HG03378 (cell line): ENCODE measurements around the gene RBPJL.

Experiments
- ATAC-seq: cut with Tn5 transposase; IDR thresholded peaks from one replicate; pipeline ENCODE4 v1.9.1; 2021; ENCODE audit warnings: mild to moderate bottlenecking, moderate library complexity; ENCODE audit not compliant: unreplicated experiment

RBPJL gene

GRCh38 chr20:45292343-45292742 lies 14.3 kb upstream of the RBPJL start:
- ATAC-seq = no peak

- ATAC-seq = no peak
Measured at GRCh38 chr20:45293041-45294002, 13.3 kb upstream of the RBPJL start.

- ATAC-seq = no peak
Measured at GRCh38 chr20:45294003-45294368, 12.7 kb upstream of the RBPJL start.

DNA sequence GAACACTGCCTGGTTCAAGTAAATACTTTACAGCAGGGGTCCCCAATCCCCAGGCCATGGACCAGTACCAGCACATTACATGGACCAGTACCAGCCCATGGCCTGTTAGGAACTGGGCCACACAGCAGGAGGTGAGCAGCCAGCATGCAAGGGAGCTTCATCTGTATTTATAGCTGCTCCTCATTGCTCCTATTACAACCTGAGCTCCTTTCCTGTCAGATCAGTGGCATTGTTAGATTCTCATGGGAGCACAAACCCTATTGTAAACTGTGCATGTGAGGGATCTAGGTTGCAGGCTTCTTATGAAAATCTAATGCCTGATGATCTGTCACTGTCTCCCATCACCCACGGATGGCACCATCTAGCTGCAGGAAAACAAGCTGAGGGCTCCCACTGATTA lies 12.0 kb upstream of the RBPJL start:
- ATAC-seq = no peak

DNA sequence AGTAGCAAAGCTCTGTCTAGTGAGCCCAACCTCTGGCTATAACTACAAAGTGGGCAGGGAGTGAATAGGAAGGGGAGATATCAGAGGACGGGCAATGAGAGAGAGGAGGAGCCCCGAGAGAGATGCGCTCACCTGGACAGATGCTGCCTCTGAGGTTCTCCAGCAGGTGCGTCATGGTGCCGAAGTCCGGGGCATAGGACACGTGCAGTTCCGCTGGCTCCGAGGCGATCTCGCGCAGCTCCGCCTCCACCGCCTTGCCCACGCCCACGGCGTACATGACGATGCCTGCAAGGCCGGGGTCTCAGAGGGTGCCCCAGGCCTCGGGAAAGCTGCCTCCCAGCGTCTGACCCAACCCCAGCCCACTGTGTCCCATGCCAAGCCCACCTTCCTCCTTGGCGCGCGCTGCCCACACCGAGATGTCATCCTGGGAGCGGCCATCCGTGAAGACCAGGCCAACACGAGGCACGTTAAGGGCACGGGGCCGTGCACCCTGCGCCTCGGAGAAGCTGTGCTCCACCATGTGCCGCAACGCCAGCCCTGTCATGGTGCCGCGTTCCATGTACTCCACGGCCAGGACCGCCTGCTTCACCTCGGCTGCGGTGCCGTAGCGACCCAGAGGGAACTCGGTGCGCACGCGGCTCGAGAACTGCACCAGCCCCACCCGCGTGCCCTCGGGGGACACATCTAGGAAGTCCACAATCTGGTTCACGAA lies 8.7 kb upstream of the RBPJL start:
- no peak for ATAC-seq

DNA sequence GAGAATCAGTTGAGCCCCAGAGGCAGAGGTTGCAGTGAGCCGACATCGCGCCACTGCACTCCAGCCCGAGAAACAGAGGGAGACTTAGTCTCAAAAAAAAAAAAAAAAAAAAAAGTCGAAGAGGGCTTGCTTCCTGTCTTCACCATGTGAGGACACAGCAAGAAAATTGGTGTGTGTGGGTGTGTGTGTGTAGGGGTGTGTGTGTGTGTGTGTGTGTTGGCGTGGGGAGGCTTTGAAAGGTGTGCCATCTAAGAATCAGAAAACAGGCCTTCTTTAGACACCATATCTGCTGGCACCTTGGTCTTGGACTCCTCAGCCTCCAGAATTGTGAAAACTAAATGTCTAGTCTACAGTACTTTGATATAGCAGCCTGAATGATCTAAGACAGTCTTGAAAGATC lies 6.9 kb upstream of the RBPJL start:
- no peak for ATAC-seq

GRCh38 chr20:45300961-45301360 lies 5.7 kb upstream of the RBPJL start:
- ATAC-seq = no peak

- ATAC-seq = no peak
Measured at GRCh38 chr20:45301824-45302271, 4.8 kb upstream of the RBPJL start.

GRCh38 chr20:45303586-45304463 lies 2.8 kb upstream of the RBPJL start:
- no peak for ATAC-seq

DNA sequence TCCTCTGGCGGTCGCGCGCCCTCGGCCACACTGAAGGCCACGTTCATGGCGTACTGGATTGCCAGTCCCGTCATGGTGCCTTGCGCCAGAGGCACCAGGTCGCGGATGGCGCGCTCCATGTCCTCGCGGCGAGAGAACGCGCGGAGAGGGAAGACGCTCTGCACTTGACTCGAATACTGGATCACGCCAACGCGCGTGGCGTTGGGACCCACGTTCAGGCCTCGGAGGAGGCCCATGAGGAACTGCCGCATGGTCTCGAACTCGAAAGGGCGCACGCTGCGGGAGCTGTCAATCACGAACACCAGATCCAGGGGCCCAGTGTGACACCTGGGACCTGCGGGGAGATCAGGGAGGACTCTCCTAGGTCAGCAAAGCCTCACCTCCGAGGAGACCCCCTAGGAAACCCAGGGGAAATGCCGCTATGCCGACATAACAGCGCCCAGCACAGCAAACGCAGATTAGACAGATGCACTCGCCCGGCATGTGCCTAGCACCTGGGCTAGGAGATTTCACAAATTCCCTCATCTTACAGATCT lies 2.1 kb upstream of the RBPJL start:
- ATAC-seq = no peak

DNA sequence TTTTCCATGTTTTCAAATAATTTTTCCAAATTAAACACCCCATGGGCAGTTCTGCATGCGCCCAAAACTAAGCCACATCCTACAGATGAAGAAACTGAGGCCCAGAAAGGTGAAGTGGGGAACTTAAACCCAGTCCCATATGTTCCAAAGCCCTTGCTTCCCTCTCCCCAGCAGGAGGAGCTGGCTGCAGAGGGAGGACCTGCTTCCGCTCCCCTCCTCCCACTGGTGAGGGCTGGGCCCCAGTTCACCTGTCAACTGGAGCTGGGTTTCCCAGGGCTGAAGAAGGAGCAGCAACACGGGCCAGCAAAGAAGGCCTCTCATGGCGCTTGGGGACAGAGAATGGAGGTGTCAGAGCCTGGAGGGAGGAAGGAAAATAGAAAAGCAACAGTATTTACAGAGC lies 1.4 kb upstream of the RBPJL start:
- no peak for ATAC-seq

DNA sequence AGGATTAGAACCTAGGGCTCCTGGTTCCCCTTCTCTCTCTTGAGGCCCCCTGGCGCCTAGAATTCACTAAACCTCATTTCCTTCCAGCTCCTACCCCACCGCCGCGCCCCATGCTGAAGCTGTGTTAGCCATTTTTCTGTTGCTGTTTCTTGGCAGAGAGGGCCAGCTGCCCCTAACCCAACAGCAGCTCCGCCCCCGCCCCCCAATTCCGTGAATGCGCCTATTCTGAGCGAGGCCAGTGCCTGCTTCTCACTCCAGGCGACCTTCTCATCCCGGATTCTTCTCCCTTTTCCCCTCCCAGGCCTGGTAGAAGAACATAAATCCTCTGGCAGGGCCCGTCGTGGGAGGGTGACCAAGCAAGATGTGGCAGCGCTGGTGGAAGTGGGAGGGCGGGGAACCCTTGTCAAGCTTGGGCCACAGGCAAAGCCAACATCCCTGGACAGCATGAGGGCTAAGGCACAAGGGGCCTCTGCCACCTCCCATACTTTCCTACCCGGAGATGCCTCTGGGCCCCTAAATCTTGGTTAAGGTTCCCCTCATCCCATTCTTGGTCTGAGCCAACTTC lies 518 bp downstream of the RBPJL start:
- no peak for ATAC-seq

DNA sequence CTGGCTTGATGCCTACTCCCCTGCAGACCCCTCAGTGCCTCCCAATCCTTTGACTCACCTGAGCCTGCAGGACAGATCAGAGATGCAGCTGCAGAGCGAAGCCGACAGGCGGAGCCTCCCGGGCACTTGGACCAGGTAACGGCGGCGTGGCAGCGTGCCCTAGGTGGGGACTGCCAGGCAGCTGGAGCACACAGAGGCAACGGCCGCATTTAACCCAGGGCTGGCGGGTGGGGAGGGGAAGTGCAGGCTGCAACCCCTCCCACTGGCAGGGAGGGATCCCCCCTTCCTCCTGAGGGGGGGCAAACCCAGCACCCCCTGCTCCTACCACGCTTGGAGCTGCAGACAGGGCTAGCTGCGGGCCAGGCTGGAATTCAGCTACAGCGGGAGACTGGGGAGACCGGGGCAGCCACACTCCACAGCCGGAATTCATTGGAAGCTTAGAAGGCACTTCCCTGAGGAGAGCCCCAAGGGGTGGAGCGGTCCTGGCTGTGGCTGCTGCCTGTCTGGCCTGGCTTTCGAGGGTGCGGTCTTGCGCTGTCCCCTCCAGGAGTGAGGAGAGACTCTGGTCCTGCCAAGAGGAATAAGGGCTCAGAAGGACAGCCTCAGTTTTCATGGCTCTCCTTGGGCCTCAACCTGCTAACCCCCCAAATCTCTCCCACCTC lies 1.6 kb downstream of the RBPJL start, which contains the start of gene MATN4:
TSS of gene MATN4 (minus strand) at position 183 of the 662 bp plus-strand sequence. CDS start 2,717 bp downstream, outside the sequence.
- ATAC-seq = no peak

GRCh38 chr20:45309075-45309474 lies 2.4 kb downstream of the RBPJL start:
- no peak for ATAC-seq

- ATAC-seq = no peak
Measured at GRCh38 chr20:45311589-45312211, 5.1 kb downstream of the RBPJL start.

DNA sequence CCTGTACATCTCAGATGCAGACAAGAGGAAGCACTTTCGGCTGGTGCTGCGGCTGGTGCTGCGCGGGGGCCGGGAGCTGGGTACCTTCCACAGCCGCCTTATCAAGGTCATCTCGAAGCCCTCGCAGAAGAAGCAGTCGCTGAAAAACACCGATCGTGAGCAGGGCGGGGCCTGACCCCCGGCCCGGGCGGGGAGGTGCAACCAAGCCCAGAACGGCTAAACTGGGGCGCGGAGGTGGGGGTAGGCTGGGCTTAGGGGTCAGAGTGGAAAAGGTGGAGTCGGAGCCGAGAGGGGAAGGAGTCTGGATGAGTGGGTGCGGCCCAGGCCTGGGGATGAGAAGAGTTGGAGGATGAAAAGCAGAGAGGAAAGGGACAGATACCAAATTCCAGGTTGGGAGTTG lies 5.6 kb downstream of the RBPJL start:
- no peak for ATAC-seq

GRCh38 chr20:45313065-45313695 lies 6.5 kb downstream of the RBPJL start:
- ATAC-seq = no peak

DNA sequence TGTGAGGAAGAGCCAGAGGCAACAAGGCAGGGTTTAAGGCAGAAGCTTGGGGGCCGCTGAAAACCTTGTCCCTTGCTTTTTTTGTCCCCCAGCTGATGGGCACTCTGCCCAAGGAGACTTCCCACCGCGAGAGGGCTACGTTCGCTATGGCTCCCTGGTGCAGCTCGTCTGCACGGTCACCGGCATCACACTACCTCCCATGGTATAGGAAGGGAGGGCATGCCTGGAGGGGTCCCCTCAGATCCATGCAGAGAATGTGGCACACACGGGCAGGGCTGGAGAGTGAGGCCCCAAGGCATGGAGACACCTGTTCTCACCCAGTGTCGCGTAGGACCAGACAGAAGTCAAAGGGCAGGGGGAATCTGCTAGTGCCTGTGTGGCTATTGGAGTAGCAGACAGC lies 7.3 kb downstream of the RBPJL start:
- no peak for ATAC-seq

DNA sequence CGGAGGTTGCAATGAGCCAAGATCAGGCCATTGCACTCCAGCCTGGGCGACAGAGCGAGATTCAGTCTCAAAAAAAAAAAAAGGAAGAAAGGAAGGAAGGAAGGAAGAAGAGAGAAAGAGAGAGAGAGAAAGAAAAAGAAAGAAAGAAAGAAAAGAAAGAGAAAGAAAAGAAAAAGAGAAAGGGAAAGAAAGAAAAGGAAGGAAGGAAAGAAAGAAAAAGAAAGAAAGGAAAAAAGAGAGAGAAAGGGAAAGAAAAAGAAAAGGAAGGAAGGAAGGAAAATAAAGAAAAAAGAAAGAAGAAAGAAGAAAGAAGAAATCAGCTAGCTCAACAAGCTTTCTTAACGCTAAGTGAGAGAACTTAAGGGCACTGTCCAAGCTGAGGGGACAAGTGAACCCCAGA lies 9.0 kb downstream of the RBPJL start:
- ATAC-seq = no peak
